ENCODE data around the gene DEFB131A. TPM values are rescaled to one million over a fixed set of nuclear protein-coding genes. Genes with fewer than 3 reads are reported as not detected.
"Not testable (repeated sequence)": the region's sequence is repeated elsewhere in the genome, so short reads cannot be mapped to it uniquely, and the experiment has no call there.

Gene DEFB131A, protein sequence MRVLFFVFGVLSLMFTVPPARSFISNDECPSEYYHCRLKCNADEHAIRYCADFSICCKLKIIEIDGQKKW
- not detected in 2 replicates for total RNA-seq (2014; rRNA removed; shearing (Covaris generic))

DNA sequence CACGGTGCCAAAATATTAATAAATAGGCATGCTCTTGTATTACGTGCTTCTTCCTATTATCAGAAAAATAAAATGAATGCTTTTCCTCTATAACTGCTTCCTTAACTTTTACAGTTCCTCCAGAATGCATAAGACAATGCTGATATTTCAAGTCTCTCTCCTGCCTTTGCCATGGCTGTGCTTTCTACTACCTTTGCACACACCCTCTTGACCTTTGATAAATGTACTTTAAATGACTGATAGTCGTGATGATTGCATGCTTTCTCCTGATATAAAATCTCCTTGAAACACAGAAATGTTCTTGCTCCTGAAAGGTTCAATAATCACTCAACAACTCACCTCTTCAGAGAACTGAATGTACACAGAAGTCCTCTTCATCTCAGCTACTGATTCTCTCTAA lies at the start of gene DEFB131A:
TSS of gene DEFB131A (plus strand) at position 301 of the 400 bp plus-strand sequence. CDS start 120 bp downstream, outside the sequence.
- DNase-seq (ENCODE audit: low read depth) = not testable (repeated sequence)

DNA sequence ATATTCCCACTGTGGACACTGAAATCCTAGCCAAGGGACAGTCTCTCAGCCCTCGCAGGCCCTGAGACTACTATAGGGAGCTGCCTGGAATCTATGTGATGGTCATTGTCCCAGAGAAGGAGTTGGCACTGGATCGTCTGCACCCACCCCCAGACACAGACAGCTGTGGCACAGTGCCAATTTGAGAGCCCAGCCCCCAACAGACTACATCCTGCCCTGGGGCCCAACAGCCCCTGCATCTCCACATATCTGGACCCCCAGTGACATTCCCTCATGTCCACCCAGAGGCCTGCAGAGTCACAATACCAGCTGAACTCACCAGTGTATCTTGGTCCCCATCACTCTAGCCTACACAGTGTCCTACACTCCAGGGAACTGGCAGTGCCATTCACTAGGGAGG lies 38.4 kb upstream of the DEFB131A start:
- not testable (repeated sequence) for DNase-seq (ENCODE audit: low read depth)

DNA sequence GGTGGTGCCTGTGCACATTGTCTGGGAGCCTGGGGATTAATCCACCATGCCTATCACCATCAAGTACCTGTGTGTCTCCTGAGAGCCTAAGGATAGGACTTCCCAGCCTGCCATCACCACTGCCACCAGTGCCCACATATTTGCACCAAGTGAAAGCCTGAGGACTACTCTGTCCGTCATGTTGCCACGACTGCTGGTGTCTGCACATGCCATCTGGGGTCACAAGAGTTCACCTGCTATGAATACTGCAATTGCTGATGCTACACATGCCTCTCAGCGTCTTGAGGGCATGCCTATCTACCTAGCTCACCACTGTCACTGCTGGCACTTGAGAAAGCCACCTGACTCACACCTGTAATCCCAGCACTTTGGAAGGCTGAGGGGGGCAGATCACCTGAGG lies 37.7 kb upstream of the DEFB131A start:
- DNase-seq (ENCODE audit: low read depth) = not testable (repeated sequence)

DNA sequence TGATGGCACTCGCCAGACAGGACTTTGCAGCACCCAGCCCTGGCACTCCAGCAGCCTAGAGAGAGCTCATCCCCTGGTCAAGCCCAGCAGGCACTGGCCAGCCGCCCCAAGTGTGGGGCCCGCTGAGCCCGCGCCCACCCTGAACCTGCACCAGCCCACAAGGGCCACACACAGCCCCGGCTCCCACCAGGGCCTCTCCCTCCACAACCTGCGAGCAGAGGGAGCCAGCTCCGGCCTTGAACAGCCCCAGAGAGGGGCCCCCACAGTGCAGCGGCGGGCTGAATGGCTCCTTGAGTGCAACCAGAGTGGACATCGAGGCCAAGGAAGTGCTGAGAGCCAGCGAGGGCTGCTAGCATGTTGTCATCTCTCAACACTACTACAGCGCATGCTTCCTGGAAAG lies 34.4 kb upstream of the DEFB131A start:
- DNase-seq (ENCODE audit: low read depth) = no peak

DNA sequence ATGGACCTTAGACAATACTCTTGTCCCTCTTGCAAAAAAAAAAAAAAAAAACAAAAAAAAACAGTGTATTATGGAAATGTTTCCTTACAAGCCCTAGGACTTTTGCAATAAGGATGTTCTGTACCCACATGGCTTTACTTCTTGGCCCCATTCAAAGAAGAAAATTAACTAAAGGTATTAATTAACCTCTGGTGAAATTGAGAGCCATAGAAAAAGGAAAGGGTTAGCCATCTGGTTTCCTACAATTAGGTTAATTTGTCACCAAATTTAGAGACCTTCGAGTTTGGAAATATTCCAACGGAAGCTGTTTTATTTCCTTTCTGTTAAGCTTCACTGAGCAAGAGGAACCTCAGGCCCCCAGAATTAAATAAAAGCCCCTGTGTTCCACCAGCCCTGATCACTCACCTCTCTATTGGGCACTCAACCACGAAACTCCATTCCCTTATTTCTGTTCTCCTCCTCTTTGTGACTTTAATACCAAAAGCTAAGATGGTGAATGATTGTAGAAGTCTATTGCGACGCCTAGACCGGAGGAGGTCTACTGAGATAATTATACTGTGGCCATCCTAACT lies 22.2 kb upstream of the DEFB131A start:
- not testable (repeated sequence) for DNase-seq (ENCODE audit: low read depth)

DNA sequence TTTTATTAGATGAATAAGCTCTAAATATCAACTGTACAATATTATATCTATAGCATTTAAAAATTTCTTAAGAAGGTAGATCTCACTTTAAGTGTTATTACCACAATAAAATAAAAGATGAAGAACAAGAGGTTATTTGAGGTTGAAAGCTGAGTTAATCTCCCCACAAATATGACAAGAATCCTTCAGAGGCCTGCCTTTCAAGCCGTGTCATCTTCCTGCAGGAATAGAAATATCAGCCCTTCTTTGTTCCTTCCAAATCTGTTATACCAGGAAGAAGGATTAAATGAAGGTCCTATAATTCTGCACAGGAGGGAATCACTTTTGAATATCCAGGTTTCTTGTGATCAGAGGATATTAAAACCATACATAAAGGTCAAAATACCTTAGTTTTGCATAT lies 18.3 kb upstream of the DEFB131A start:
- peak; percentile 26 for DNase-seq (ENCODE audit: low read depth)

DNA sequence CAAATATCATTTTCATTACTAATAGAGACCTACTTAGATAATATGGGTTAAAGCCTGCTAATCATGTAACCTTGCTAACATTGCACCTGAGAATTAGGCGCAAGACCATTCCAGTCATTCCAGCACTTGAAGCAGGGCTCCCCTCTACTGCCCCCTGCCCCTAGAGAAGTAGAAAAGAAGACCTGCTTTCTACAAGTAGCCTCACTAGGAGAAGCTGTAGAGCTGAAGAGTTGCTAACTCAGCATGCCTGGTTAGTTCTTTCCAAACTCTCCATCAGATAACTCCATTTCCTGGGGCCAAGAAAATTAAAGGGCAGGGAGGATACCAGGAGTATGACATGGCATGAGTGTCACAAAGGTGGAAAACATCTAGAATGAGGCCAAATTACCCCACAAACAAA lies 14.2 kb upstream of the DEFB131A start:
- not testable (repeated sequence) for DNase-seq (ENCODE audit: low read depth)

DNA sequence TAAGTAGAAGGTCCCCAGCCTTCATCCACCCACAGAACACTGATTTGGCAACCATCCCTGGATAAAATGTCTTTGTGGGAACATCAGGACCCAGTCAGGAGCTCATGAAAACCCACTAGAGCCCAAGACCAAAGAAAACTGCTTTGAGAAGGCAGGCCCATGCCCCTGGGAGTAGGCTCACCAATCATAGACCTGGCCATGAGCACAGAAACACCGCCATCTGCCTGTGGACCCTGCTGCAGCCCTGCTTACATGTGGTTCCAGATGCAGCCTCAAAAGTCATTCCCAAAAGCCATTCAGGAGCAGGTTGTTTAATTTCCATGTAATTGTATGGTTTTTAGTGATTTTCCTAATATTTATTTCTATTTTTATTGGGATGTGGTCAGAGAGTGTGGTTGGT lies 10.9 kb upstream of the DEFB131A start:
- not testable (repeated sequence) for DNase-seq (ENCODE audit: low read depth)

DNA sequence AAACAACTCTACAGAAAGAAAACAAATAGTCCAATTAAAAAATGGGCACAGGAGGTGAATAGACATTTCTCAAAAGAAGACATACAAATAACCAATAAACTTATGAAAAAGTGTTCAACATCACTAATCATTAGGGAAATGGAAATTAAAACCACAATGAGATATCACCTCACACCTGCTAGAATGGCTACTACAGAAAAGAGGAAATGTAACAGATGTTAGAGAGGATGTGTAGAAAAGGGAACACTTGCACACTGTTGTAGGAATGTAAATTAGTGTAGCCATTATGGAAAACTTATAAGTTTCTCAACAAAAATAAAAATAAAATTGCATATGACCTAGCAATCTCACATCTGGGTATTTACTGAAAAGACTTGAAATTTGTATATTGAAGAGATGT lies 7.5 kb upstream of the DEFB131A start:
- DNase-seq (ENCODE audit: low read depth) = not testable (repeated sequence)

DNA sequence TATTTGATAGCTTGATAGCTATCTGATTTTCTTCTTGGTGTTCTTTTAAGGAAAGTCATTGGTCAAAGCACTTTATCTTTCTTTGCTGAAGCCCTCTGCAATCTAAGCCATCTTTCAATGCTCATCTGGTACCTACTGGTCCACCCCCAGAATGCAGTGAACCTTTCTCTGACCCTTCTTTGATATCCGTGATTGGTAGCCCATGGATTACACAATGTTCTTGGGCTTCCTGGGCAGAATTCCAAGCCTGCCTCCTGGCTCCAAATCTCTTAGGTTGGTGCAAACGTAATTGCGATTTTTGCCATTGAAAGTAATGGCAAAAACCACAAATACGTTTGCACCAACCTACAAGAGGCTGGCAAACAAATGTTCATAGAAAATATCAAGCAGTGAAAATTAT lies 1.9 kb upstream of the DEFB131A start:
- not testable (repeated sequence) for DNase-seq (ENCODE audit: low read depth)

DNA sequence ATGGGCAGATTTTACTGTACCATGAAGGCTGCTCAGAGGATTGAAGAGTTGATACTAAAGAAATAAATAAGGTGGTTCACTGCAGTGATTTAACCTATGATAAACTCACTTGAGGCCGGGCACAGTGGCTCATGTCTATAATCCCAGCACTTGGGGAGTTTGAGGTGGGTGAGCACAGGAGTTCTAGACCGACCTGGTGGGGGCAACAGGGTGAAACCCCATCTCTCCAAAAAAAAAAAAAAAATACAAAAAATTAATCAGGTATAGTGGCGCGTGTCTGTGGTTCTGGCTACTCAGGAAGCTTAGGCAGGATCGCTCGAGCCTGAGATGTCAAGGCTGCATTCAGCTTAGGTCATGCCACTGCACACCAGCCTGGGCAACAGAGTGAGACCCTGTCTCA lies 467 bp downstream of the DEFB131A start:
- DNase-seq (ENCODE audit: low read depth) = not testable (repeated sequence)

DNA sequence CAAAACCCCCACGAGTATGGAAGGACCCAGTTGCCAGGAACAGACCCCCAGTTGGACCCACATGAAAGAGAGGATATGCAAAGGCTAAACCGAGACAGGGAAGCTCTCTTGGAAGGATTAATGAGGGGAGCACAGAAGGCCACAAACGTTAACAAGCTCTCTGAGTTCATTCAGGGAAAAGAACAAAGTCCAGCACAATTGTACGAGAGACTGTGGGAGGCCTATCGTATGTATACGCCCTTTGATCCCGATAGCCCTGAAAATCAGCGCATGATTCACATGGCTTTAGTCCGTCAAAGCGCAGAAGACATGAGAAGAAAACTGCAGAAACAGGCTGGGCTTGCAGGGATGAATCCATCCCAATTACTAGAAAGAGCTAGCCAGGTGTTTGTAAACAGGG lies 8.0 kb downstream of the DEFB131A start:
- not testable (repeated sequence) for DNase-seq (ENCODE audit: low read depth)

DNA sequence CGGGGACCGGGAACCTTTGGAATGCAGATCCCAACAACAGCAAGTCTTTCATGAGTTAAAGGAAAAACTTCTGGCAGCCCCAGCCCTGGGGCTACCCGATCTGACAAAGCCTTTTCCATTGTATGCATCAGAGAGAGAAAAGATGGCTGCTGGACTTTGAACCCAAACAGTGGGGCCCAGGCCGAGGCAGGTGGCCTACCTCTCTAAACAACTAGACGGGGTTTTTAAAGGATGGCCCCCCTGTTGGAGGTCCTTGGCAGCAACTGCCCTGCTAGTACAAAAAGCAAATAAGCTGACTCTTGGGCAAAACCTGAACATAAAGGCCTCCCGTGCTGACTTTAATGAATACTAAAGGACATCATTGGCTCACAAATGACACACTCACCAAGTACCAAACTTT lies 10.1 kb downstream of the DEFB131A start:
- not testable (repeated sequence) for DNase-seq (ENCODE audit: low read depth)

DNA sequence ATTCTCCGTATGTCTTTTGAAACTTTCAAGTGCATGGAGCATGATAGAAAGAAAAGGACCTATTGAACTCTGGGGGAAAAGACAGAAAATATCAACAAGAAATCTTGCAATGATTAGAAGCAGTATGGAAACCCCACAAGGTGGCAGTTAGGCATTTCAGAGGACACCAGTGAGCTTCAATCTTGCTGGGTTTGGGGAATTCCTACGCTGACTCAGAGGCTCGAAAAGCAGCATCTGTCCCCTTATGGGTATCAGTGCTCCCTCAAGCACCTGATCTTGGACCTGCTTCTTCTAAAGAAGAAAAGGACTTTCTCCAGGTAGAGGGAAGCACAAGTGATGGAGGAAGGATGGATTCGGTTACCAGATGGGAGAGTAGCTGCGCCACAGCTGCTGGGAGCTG lies 10.8 kb downstream of the DEFB131A start:
- DNase-seq (ENCODE audit: low read depth) = peak; percentile 25

DNA sequence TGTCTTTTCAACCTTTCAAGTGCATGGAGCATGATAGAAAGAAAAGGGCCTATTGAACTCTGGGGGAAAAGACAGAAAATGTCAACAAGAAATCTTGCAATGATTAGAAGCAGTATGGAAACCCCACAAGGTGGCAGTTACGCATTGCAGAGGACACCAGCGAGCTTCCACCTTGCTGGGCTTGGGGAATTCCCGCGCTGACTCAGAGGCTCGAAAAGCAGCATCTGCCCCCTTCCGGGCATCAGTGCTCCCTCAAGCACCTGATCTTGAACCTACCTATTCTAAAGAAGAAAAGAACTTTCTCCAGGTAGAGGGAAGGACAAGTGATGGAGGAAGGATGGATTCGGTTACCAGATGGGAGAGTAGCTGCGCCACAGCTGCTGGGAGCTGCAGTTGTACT lies 35.3 kb downstream of the DEFB131A start:
- DNase-seq (ENCODE audit: low read depth) = not testable (repeated sequence)

DNA sequence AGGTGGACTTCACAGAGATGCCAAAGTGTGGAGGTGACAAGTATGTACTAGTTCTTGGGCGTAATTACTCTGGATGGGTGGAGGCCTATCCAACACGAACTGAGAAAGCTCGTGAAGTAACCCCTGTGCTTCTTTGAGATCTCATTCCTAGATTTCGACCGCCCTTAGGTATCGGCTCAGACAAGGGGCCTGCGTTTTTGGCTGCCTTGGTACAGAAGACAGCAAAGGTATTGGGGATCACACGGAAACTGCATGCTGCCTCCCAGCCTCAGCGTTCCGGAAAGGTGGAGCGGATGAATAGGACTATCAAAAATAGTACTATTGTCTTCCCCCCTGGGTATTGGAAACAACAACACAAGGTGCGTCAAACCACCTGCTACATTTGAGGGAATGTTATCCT lies 35.9 kb downstream of the DEFB131A start:
- DNase-seq (ENCODE audit: low read depth) = not testable (repeated sequence)

DNA sequence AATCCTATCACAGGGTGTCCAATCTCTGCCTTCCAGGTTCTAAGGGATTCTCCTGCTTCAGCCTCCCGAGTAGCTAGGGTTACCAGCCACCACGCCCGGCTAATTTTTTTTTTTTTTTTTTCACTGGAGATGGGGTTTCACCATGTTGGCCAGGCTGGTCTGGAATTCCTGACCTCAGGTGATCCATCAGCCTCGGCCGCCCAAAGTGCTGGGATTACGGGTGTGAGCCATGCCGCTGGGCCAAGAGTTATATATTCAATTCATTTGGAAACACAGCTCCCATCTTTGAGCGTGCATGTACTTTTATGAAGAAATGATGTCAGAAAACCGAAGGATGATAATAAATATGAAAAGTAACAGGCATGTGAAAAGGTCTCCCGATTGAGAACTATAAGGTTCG lies 38.7 kb downstream of the DEFB131A start:
- not testable (repeated sequence) for DNase-seq (ENCODE audit: low read depth)

DNA sequence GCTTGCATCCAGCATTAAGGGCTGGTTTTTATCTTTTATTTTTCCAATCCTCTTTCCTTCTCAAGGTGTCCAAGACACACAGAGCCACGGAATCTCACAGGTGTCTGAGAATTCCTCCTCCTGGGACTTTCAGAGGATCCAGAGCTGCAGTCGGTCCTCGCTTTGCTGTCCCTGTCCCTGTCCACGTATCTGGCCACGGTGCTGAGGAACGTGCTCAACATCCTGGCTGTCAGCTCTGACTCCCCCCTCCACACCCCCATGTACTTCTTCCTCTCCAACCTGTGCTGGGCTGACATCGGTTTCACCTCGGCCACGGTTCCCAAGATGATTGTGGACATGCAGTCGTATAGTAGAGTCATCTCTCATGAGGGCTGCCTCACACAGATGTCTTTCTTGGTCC lies 39.5 kb downstream of the DEFB131A start:
- DNase-seq (ENCODE audit: low read depth) = not testable (repeated sequence)

DNA sequence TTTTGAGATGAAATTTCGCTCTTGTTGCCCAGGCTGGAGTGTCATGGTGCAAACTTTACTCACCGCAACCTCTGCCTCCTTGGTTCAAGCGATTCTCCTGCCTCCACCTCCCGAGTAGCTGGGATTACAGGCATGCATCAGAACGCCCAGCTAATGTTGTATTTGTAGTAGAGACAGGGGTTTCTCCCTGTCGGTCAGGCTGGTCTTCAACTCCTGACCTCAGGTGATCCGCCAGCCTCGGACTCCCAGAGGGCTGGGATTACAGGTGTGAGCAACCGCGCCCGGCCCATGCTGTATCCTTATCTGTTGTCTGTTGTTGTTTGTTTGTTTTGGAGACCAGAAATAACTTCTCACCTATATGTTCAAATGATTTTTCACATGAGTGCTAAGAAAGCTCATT lies 42.7 kb downstream of the DEFB131A start:
- not testable (repeated sequence) for DNase-seq (ENCODE audit: low read depth)

DNA sequence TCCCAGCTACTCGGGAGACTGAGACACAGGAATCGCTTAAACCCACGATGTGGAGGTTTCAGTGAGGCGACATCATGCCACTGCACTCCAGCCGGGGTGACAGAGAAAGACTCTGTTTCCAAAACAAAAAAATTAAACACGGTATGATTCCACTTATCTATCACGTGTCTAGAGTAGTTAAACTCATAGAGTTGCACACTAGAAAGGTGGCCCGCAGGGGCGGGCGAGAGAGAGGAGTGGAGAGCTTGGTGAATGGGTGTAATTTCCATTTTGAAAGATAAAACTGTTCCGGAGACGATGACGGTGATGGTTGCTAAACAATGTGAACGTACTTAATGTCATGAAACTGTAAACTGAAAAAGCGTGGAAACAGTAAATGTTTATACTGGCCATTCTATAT lies 44.6 kb downstream of the DEFB131A start:
- DNase-seq (ENCODE audit: low read depth) = not testable (repeated sequence)

DNA sequence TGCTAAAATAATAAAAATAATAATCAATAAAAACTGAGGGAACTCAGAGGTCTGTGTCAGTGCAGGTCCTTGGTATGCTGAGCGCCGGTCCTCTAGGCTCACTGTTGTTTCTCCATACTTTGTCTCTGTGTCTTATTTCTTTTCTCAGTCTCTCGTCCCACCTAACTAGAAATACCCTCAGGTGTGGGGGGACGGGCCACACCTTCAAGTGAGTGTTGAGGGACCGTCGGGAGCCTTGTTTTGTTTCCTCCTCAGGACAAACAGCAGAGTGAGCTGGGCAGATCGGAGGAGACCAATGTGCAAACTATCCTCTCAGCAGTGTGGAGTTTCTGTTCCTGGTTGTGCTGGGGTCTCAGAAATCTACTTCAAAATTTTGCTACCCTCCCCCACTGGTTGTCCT lies 46.3 kb downstream of the DEFB131A start:
- not testable (repeated sequence) for DNase-seq (ENCODE audit: low read depth)

DNA sequence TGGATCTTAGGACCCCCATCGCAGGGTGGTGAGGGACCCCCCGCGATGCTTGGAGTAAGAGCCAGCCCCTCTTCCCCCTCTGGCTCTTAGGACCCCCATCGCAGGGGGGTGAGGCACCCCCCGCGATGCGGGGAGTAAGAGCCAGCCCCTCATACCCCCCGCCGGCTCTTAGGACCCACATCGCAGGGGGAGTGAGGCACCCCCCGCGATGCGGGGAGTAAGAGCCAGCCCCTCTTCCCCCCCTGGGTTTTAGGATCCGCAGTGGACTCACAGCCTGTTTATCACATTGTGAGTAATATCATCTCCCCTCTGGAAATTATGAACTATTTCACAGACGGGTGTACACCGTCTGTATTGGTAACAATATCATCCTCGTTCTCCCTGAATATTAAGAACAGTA lies 46.8 kb downstream of the DEFB131A start:
- not testable (repeated sequence) for DNase-seq (ENCODE audit: low read depth)

DNA sequence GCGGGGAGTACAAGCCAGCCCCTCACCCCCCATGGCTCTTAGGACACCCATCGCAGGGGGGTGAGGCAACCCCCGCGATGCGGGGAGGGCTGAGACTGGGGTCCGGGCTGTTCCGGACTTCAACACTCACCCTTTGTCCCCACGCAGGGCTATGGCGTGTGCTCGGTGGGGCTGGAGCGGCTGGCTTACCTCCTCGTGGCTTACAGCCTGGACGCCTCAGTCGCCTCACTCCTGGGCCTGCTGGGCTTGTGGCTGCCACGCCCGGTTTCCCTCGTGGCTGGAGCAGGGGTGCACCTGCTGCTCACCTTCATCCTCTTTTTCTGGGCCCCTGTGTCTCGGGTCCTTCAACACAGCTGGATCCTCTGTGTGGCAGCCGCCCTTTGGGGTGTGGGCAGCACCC lies 49.4 kb downstream of the DEFB131A start:
- not testable (repeated sequence) for DNase-seq (ENCODE audit: low read depth)
